GM18867 (cell line): ENCODE data around the gene SMCO4.
"Not testable (repeated sequence)": the region's sequence is repeated elsewhere in the genome, so short reads cannot be mapped to it uniquely, and the experiment has no call there.

ENCODE experiments used
- ATAC-seq: cut with Tn5 transposase; IDR thresholded peaks from one replicate; pipeline ENCODE4 v1.9.1; 2021; ENCODE audit warnings: mild to moderate bottlenecking, moderate library complexity; ENCODE audit not compliant: unreplicated experiment

SMCO4 gene

GRCh38 chr11:93481279-93481678 lies 61.9 kb downstream of the SMCO4 start:
- no peak for ATAC-seq

GRCh38 chr11:93480756-93481155 lies 62.4 kb downstream of the SMCO4 start:
- no peak for ATAC-seq

GRCh38 chr11:93480256-93480655 lies 62.9 kb downstream of the SMCO4 start:
- ATAC-seq: no peak

GRCh38 chr11:93478841-93479240 lies 64.3 kb downstream of the SMCO4 start:
- no peak for ATAC-seq

GRCh38 chr11:93477684-93478234 lies 65.4 kb downstream of the SMCO4 start:
- ATAC-seq: no peak

GRCh38 chr11:93476796-93477195 lies 66.4 kb downstream of the SMCO4 start:
- no peak for ATAC-seq

GRCh38 chr11:93474123-93474522 lies 69.1 kb downstream of the SMCO4 start:
- no peak for ATAC-seq

GRCh38 chr11:93468290-93468689 lies 74.9 kb downstream of the SMCO4 start:
- no peak for ATAC-seq

- no peak for ATAC-seq
These were observed 76.1 kb downstream of the SMCO4 start for GRCh38 chr11:93467054-93467453.

- no peak for ATAC-seq
These were observed 78.2 kb downstream of the SMCO4 start for GRCh38 chr11:93464927-93465540.

GRCh38 chr11:93463666-93464065 lies 79.5 kb downstream of the SMCO4 start:
- not testable (repeated sequence) for ATAC-seq

- ATAC-seq: no peak
These were observed 84.9 kb downstream of the SMCO4 start for GRCh38 chr11:93458286-93458685.

- no peak for ATAC-seq
These were observed 98.5 kb downstream of the SMCO4 start for GRCh38 chr11:93444617-93445073.

GRCh38 chr11:93443232-93443631 lies 100.0 kb downstream of the SMCO4 start:
- ATAC-seq: not testable (repeated sequence)

- no peak for ATAC-seq
These were observed 110.9 kb downstream of the SMCO4 start for GRCh38 chr11:93432247-93432646.
